Loucy (cell line): ENCODE data around the gene TM2D1.

Source experiments
- H2AFZ ChIP-seq: fragments of 200-600 bp; sonication (generic); 2 replicates; pipeline ENCODE4 v1.6.0; 2016; ENCODE audit warnings: antibody characterized with exemption, mild to moderate bottlenecking, low read length, moderate library complexity
- H3F3A ChIP-seq: fragments of 200-600 bp; 2 replicates; pipeline ENCODE4 v1.6.0; 2016; ENCODE audit warnings: antibody characterized with exemption, low read depth, mild to moderate bottlenecking
- H3K27me3 ChIP-seq: fragments of 200-600 bp; sonication (generic); 2 replicates; pipeline ENCODE4 v1.6.1; 2014; ENCODE audit warnings: low read length, mild to moderate bottlenecking; ENCODE audit not compliant: insufficient read depth, poor library complexity, severe bottlenecking
- H3K36me3 ChIP-seq: fragments of 200-600 bp; sonication (generic); 2 replicates; pipeline ENCODE4 v1.6.1; 2016; ENCODE audit warnings: low read length; ENCODE audit not compliant: insufficient read depth
- H3K4me1 ChIP-seq: fragments of 200-600 bp; sonication (generic); 2 replicates; pipeline ENCODE4 v1.5.1; 2014; ENCODE audit warnings: low read length, mild to moderate bottlenecking; ENCODE audit not compliant: insufficient read depth, poor library complexity, severe bottlenecking
- H3K4me2 ChIP-seq: fragments of 200-600 bp; sonication (generic); 2 replicates; pipeline ENCODE4 v1.6.0; 2014; ENCODE audit warnings: antibody characterized with exemption, low read length, low read depth, mild to moderate bottlenecking; ENCODE audit not compliant: poor library complexity, severe bottlenecking
- H3K4me3 ChIP-seq: fragments of 200-600 bp; sonication (generic); 2 replicates; pipeline ENCODE4 v1.5.1; 2014; ENCODE audit warnings: low read length, mild to moderate bottlenecking, mixed read lengths; ENCODE audit not compliant: poor library complexity, severe bottlenecking
- H3K79me2 ChIP-seq: fragments of 200-600 bp; sonication (generic); 2 replicates; pipeline ENCODE4 v1.6.1; 2014; ENCODE audit warnings: low read length; ENCODE audit not compliant: insufficient read depth
- H3K9ac ChIP-seq: fragments of 200-600 bp; sonication (generic); 2 replicates; pipeline ENCODE4 v1.6.0; 2014; ENCODE audit warnings: mild to moderate bottlenecking, low read depth, low read length, moderate library complexity; ENCODE audit not compliant: poor library complexity, severe bottlenecking
- H3K9me2 ChIP-seq: fragments of 200-600 bp; sonication (generic); replicated peaks from 2 replicates; pipeline ENCODE4 v1.6.1; 2016; ENCODE audit warnings: low read depth, low read length, mixed read lengths
- H3K9me3 ChIP-seq: fragments of 200-600 bp; sonication (generic); 2 replicates; pipeline ENCODE4 v1.6.1; 2014; ENCODE audit warnings: mild to moderate bottlenecking, antibody characterized with exemption, low read length, low read depth; ENCODE audit not compliant: insufficient read depth
- H4K20me1 ChIP-seq: fragments of 200-600 bp; sonication (generic); 2 replicates; pipeline ENCODE4 v1.6.0; 2014; ENCODE audit warnings: antibody characterized with exemption, low read length, mild to moderate bottlenecking; ENCODE audit not compliant: insufficient read depth, poor library complexity, severe bottlenecking
- CTCF ChIP-seq: fragments of 200-600 bp; sonication (generic); conservative IDR thresholded peaks from 2 replicates; pipeline ENCODE4 v1.5.1; 2014; ENCODE audit warnings: mild to moderate bottlenecking, antibody characterized with exemption, low read length
- EZH2phosphoT487 ChIP-seq: fragments of 200-600 bp; IDR thresholded peaks from 2 replicates; pipeline ENCODE4 v1.6.1; 2018; ENCODE audit warnings: antibody characterized with exemption, mild to moderate bottlenecking, moderate library complexity, borderline replicate concordance

The TM2D1 gene

GRCh38 chr1:61644303-61644702 lies 80.6 kb downstream of the TM2D1 start:
- no peaks in the 10 kb centered on the region for H3K79me2 ChIP-seq
- no peak for TF ChIP-seq EZH2phosphoT487
- no peak for TF ChIP-seq CTCF
- no peaks in the 10 kb centered on the region for H3K27me3 ChIP-seq
- no peak overlapping the region for H3K9ac ChIP-seq
- H3F3A ChIP-seq: no peaks in the 10 kb centered on the region
- no peak overlapping the region for H2AFZ ChIP-seq
- no peak overlapping the region for H3K4me3 ChIP-seq
- no peaks in the 10 kb centered on the region for H3K36me3 ChIP-seq
- H4K20me1 ChIP-seq: no peaks in the 10 kb centered on the region
- no peaks in the 10 kb centered on the region for H3K9me3 ChIP-seq
- H3K4me2 ChIP-seq: no peak overlapping the region
- H3K9me2 ChIP-seq: no peaks in the 10 kb centered on the region
- peaks cover 10% of the 10 kb centered on the region for H3K4me1 ChIP-seq

GRCh38 chr1:61642475-61643232 lies 82.3 kb downstream of the TM2D1 start:
- no peak overlapping the region for H2AFZ ChIP-seq
- no peaks in the 10 kb centered on the region for H3K9me2 ChIP-seq
- H4K20me1 ChIP-seq: no peaks in the 10 kb centered on the region
- no peak overlapping the region for H3K4me3 ChIP-seq
- no peaks in the 10 kb centered on the region for H3K27me3 ChIP-seq
- no peaks in the 10 kb centered on the region for H3K9me3 ChIP-seq
- H3K9ac ChIP-seq: no peak overlapping the region
- TF ChIP-seq CTCF (no peak), EZH2phosphoT487 (no peak)
- H3F3A ChIP-seq: no peaks in the 10 kb centered on the region
- no peaks in the 10 kb centered on the region for H3K36me3 ChIP-seq
- no peaks in the 10 kb centered on the region for H3K79me2 ChIP-seq
- H3K4me2 ChIP-seq: no peak overlapping the region
- peaks cover 10% of the 10 kb centered on the region for H3K4me1 ChIP-seq

GRCh38 chr1:61641578-61642336 lies 83.2 kb downstream of the TM2D1 start:
- peak overlapping the region; percentile 84; the same call in 1 of the 2 replicates for H2AFZ ChIP-seq
- H3K9me3 ChIP-seq: no peaks in the 10 kb centered on the region
- no peaks in the 10 kb centered on the region for H4K20me1 ChIP-seq
- H3K9me2 ChIP-seq: no peaks in the 10 kb centered on the region
- no peaks in the 10 kb centered on the region for H3K27me3 ChIP-seq
- H3K9ac ChIP-seq: no peak overlapping the region
- no peaks in the 10 kb centered on the region for H3K79me2 ChIP-seq
- H3K4me3 ChIP-seq: no peak overlapping the region
- H3F3A ChIP-seq: no peaks in the 10 kb centered on the region
- H3K36me3 ChIP-seq: no peaks in the 10 kb centered on the region
- H3K4me1 ChIP-seq: peaks cover 10% of the 10 kb centered on the region
- H3K4me2 ChIP-seq: peak overlapping the region; percentile 27
- TF ChIP-seq CTCF (peak; percentile 52), EZH2phosphoT487 (no peak)
